LNCaP clone FGC (cell line): ENCODE results near the gene SNRNP70.
A peak's percentile ranks its signal among the peaks of the same experiment; 100 is the strongest.

Source experiments
- DNase-seq: peaks from one replicate; pipeline ENCODE4 v3.0.0-alpha.2; 2011; ENCODE audit warnings: low read depth
- H3K4me3 ChIP-seq: 2 replicates; pipeline ENCODE4 v1.5.1; 2011; ENCODE audit warnings: mild to moderate bottlenecking, low read depth, low read length, control low read depth
- TF ChIP-seq, protein P1 (sequence below): IDR thresholded peaks from 2 replicates; pipeline ENCODE4 v1.5.1; 2012; ENCODE audit warnings: mild to moderate bottlenecking; ENCODE audit not compliant: control insufficient read depth, insufficient read depth; ENCODE audit errors: extremely low read depth

Gene SNRNP70

GRCh38 chr19:49098795-49099194 is 13.5 kb downstream of the SNRNP70 start:
- DNase-seq, result peak; percentile 83
- peak overlapping the region; percentile 18 for H3K4me3 ChIP-seq

GRCh38 chr19:49101160-49101559 is 15.9 kb downstream of the SNRNP70 start:
- TF ChIP-seq, protein P1, sequence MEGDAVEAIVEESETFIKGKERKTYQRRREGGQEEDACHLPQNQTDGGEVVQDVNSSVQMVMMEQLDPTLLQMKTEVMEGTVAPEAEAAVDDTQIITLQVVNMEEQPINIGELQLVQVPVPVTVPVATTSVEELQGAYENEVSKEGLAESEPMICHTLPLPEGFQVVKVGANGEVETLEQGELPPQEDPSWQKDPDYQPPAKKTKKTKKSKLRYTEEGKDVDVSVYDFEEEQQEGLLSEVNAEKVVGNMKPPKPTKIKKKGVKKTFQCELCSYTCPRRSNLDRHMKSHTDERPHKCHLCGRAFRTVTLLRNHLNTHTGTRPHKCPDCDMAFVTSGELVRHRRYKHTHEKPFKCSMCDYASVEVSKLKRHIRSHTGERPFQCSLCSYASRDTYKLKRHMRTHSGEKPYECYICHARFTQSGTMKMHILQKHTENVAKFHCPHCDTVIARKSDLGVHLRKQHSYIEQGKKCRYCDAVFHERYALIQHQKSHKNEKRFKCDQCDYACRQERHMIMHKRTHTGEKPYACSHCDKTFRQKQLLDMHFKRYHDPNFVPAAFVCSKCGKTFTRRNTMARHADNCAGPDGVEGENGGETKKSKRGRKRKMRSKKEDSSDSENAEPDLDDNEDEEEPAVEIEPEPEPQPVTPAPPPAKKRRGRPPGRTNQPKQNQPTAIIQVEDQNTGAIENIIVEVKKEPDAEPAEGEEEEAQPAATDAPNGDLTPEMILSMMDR, result no peak
- no peak overlapping the region for H3K4me3 ChIP-seq
- DNase-seq, result no peak

More at GRCh38 chr19:49098795-49099194, 13.5 kb downstream of the SNRNP70 start:
- TF ChIP-seq, protein P1, result no peak

DNA sequence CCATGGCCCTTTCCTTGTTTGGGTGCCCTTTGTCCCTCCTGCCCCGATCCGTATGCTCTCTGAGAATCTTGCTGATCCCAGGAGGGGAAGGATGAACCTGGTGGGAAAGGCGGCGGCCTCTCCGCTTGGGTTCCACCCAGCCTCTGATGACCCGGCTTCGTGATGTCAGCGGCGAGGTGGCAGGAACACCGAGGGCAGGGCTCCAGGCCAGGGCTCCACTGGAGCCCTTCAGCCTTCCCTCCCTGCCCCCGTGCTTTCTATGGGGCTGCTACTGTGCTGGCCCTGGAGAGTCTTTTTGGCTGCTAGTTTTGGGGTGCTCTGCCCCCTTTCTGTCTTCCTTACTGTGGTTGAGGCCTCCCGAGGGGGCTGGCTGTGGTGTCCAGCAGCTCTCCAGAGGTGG is 17.1 kb downstream of the SNRNP70 start:
- TF ChIP-seq, protein P1, result no peak
- no peak overlapping the region for H3K4me3 ChIP-seq
- no peak for DNase-seq

- TF ChIP-seq, protein P1, result no peak
- DNase-seq, result no peak
These were observed 18.3 kb downstream of the SNRNP70 start for GRCh38 chr19:49103331-49104085.

DNA sequence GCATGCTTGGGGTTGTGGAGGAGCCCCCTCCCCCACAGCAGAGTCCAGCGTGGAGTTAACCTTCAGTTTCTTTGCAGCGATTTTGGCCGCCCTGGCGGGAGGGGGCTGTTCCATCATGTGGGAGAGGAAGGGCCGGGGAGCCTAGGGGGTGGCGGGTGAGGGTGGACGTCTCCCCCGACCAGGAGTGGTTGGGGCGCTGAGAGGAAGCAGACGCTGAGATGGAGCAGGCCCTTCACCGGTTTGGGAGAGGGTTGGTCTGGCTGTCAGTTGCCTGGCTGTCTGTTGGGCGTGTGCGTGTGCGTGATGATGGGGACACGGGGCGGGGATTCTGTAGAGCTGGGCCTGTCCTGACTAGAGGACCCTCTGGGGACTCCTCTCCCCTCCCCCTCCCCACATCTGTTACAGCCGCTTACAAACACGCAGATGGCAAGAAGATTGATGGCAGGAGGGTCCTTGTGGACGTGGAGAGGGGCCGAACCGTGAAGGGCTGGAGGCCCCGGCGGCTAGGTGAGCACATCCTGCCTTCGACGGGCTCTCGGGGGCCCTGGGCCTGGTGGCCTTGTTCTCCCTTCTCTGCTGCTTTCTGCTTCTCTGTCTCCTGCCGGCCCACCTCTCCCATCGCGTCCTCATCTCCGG is 19.1 kb downstream of the SNRNP70 start:
- H3K4me3 ChIP-seq, result no peak overlapping the region
- TF ChIP-seq, protein P1, result no peak
- no peak for DNase-seq

More at GRCh38 chr19:49103331-49104085, 18.3 kb downstream of the SNRNP70 start:
- no peak overlapping the region for H3K4me3 ChIP-seq

DNA sequence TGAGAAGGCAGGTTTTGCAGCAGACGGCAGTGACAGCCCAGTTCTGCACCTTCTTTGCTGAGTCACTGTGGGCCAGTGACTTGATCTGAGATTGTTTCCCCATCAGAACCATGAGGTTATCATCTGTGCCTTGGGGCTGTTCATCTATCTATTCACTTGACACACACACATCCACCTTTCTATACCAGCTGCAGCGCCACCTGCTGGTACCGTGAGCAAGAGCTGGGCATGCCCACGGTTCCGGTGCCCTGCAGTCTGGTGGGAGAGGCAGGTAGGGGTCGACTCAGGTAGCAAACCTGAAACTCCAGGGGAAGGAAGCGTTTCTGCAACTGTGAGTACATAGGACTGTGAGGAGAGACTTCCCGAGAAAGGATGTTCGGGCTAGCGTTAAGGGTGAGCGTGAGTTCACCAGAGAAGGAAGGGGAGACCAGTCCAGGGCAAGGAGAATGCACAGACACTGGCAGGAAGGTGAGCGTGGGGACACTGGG is 21.4 kb downstream of the SNRNP70 start:
- TF ChIP-seq, protein P1, result peak; percentile 73
- no peak for DNase-seq
- no peak overlapping the region for H3K4me3 ChIP-seq
